Peyer's patch (tissue), 4 donors: ENCODE measurements around the gene IQGAP2.

Experiments
- CTCF ChIP-seq, 6 experiments: fragments of 450-650 bp in 4 of 6; fragments of 200-600 bp in 2 of 6; sonication (generic) in 1 of 6; IDR thresholded peaks; one replicate each; pipeline ENCODE4 v1.5.1; 2017 to 2019; ENCODE audit warnings: antibody characterized with exemption in 6 of 6, mild to moderate bottlenecking in 3 of 6, moderate library complexity in 1 of 6
- POLR2A ChIP-seq, 2 donors: fragments of 450-650 bp; IDR thresholded peaks; one replicate each; pipeline ENCODE4 v1.5.1; 2017; ENCODE audit warnings: antibody characterized with exemption in 2 of 2, mild to moderate bottlenecking in 2 of 2, moderate library complexity in 2 of 2

DNA sequence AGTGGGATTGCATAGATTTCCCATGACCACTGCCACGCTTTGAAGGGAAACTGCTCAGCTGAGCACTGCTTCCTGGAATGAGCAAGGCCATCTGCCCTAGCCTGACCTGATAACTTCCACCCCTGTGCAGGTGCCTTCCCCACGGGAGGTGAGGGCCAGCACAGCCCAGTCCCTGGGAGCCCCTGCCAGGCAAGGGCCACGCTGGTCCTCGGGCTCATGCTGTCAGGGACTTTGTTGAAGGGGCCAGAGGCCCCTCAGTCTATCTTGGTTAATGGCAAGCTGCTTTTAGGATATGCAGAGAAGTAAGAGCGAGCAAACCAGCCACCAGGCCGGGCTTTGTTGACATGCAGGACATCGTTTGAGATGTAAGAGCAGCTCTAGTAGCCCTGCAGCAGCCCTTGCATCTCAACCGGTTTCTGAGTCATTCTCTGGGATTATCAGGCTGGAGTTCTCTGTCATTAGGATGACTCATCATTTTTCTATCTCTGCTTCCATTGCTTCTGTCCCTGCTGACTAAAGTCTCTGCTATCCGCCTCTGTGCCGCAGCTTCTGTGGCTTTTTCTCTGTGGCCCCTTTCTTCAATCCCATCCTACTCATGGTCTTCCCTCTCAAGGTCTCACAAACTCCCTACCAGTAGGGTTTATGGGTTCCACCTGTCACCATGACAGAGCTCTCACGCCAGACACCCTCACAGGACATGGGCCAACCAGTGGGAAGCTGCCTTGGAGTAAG lies 30.6 kb upstream of the IQGAP2 start:
- TF ChIP-seq CTCF (IDR thresholded peaks at IDR 0.05), result no peak
- no peak for TF ChIP-seq POLR2A (IDR thresholded peaks at IDR 0.05)
